ENCODE measurements around the gene REV3L.
"Not testable (repeated sequence)": the region's sequence is repeated elsewhere in the genome, so short reads cannot be mapped to it uniquely, and the experiment has no call there.

REV3L gene

DNA sequence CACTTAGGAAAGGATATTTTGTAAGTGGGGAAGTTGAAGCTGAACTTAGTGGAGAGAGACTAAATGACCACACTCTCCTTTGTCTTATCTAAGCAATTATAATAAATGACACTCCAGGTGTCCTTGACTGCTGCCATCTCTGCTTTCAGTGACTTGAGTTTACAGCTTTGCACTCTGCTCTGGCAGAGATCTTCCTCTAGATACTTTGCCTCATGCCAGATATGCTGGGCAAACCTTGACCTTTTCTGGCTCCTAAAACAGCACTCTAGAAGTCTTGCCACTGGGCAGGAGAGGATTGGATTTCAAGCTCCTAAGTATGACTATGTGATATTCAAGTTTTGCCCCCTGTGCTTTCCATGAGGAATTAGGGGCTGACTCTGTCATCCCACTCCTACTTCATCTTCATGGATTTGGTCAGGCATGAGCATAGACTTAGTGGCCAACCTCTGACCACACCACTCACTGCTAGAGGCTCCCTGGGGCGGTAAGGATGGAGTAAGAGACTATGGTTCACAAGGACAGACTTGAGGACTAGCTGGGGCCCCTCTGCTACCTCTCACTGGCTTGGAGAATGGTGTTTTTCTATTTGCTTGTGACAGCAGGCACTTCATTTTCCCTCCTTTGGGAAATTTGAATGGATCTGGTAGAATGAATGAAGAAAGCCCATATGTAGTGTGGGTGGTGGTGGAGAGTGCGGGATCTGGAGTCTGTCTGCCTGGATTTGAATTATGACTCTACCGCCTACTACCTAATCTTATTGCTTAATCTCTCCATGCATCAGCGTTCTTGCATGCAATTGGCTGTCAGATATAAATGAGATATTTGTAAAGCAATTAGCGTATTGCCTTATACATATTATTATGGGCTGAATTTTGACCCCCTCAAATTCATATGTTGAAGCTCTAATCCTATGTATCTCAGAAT, 191.4 kb downstream of the REV3L start:
- no peak for DNase-seq (ENCODE audit: low read depth)

DNA sequence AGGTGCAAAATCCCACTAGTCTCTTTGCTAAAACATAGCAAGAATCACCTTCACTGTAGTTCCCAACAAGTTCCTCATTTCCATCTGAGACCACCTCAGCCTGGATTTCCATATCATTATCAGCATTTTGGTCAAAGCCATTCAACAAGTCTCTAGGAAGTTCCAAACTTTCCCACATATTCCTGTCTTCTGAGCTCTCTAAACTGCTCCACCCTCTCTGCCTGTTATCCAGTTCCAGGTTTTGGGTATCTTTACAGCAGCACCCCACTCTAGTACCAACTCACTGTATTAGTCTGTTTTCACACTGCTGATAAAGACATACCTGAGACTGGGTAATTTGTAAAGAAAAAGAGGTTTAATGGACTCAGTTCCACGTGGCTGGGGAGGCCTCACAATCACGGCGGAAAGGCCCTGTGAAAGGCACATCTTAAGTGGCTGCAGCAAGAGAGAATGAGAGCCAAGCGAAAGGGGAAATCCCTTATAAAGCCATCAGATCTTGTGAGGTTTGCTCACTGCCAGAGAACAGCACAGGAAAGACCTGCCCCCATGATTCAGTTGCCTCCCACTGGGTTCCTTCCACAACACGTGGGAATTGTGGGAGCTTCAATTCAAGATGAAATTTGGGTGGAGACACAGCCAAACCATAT, 192.2 kb downstream of the REV3L start:
- DNase-seq (ENCODE audit: low read depth) = not testable (repeated sequence)

DNA sequence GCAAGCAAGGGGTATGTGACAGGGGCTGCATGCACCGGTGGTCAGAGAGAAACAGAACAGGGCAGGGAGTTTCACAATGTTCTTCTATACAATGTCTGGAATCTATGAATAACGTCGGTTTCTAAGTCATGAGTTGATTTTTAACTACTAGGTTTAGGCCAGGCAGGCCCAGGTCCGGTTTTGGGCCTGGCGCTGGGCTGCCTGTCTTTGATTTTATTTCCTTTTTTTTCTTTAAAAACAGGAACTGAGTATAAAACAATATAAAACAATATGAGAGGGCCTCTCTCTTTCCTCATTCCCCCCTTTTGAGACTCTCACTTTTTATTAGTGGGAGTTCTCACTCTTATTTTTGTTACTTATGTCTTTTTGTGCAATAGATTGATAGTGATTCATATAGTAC, 198.7 kb downstream of the REV3L start:
- not testable (repeated sequence) for DNase-seq (ENCODE audit: low read depth)

DNA sequence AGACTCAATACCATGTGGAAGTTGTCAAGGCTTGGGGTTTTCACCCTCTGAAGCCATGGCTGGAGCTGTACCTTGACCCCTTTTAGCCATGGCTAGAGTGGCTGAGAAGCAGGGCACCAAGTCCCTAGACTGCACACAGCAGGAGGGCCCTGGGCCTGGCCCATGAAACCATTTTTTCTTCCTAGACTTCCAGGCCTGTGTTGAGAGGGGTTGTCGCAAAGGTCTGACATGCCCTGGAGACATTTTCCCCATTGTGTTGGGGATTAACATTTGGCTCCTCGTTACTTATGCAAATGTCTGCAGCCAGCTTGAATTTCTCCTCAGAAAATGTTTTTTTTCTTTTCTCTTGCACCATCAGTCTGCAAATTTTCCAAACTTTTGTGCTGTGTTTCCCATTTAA, 199.3 kb downstream of the REV3L start:
- DNase-seq (ENCODE audit: low read depth) = no peak

DNA sequence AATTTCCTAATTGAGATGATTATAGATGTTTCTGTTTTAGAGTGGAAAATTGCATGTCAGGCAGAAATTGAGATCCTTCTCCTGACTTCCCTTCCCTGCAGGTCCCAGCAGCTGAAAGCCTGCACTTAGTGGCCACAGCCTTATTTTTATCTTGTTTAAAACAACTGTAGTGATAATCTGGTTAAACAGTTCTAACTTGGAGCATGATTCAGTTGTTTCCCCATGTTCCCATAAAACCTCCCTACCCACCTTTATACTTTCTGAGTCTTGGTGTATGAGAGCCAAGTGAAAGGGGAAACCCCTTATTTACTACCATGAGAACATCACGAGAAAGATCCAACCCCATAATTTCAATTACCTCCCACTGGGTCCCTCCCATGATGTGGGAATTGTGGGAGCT, 200.5 kb downstream of the REV3L start:
- no peak for DNase-seq (ENCODE audit: low read depth)

DNA sequence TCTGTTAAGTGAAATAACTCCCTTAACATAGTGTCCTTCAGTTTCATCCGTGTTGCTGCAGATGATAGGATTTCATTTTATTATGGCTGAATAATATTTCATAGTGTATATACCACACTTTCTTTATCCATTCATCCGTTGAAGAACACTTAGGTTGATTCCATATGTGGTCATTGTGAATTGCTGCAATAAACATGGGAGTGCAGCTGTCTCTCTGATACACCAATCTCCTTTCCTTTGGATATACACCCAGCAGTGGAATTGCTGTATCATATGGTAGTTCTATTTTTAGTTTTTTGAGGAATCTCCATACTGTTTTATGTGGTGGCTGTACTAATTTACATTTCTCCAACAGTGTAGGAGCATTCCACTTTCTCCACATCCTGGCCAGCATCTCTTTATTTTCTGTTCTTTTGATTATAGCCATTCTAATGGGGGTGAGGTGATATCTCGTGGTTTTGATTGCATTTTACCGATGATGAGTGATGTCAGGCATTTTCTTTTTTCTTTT, 202.5 kb downstream of the REV3L start:
- DNase-seq (ENCODE audit: low read depth) = no peak

DNA sequence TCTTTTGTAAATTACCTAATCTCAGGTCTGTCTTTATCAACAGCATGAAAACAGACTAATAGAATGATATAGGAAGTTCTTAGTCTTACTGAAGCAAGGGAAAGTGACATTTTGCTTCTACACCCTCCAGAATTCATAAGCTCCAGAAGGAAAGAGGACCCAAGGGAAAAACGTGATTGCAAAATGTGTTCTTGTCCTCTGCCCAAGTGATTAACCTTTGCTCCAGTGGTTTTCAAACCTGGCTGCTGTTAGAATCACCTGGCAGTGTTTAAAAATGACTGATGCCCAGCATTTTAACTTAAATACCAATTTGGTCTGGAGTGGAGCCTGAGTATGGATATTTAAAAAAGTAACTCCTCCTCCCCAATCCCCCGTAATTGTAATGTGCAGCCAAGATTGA, 204.3 kb downstream of the REV3L start:
- no peak for DNase-seq (ENCODE audit: low read depth)

DNA sequence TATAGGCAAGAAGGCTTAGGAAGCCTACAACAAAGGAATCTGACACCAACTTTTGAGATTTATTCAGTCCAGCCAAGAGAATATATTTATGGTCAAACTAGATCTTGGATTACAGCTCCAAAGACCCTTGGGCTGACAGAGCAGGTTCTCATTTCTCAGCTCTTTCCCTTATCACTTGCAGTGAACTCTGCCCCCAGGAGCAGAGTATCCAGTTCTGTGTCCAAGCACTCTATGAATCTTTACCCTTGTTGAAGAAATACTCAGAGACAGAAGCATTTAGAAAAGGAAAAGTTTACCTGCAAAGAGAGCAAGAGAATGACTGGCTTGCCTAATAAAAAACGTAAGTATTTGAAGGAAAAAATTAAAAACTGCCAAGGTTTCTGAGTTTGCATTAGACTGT, 205.2 kb downstream of the REV3L start:
- DNase-seq (ENCODE audit: low read depth) = no peak

DNA sequence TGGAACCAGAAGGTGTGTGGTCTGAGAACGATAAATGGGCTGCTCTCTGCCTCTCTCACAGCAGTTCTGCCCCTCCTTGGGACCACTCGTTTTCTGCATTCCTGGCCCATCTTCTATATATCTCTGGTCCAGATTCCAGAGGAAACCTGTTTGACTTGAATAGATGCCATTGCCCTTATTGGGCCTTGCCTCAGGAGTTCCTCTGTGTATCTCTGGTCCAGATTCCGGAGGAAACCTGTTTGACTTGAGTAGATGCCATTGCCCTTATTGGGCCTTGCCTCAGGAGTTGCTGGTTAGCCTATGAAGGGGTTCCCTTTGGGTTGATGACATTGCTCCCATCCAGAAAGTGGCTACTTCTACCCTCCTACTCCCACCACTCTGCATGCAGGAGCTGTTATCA, 206.3 kb downstream of the REV3L start:
- no peak for DNase-seq (ENCODE audit: low read depth)

DNA sequence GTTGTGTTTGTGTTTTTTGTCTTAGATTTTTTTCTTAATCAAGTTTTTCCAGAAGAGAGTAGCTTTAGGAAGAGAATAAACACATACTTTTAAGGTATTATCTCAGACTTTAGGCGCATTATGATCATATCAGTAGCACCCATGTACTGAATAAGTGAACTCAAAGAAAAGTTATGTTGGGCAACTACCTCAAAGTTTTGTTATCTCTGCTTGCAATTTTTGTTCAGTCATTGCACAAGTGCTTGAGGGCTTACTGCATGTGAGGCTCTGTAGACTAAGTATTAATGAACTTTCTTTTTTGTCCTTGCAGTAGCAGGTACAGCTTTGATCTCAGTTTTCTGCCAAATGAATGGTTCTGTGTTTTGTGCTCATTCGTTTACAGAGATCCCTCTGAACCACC, 206.7 kb downstream of the REV3L start:
- no peak for DNase-seq (ENCODE audit: low read depth)

DNA sequence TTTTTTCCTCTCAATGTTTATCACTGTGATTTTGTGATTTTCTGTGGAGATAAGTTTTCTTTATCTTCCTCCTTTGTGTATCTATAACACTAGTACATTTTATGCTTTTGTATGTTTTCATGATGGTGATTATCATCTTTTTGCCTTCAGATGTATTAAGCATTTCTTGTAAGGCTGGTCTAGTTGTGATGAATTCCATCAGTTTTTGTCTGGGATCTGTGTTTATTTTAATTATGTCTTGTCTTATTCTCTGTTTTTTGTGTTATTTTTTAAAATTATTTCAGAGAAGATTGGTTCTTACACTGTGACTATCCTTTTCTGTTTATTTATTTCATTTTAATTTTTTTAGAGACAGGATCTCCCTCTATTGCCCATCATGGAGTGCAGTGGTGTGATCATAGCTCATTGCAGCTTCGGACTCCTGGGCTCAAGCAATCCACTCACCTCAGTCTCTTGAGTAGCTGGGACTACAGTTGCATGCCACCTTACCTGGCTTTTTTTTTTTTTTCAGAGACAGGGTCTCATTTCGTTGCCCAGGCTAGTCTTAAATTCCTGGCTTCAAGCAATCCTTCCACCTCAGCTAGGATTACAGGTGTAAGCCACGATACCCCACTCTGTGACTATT, 208.3 kb downstream of the REV3L start:
- DNase-seq (ENCODE audit: low read depth) = no peak

DNA sequence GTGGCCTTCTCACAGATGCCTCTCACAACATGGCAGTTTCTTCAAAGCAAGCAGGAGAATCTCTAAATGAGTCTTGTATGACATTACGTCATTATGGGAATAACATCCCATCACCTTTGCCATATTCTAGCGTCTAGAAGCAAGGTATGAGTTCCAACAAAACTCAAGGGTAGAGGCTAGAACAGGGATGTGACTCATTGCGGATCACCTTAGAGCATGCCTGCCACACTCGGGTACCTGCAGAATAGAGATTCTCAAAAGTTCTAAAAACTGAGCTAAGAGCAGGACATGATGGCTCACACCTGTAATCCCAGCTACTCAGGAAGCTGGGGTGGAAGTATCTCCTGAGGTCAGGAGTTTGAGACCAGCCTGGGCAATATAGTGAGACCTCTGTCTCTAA, 212.9 kb downstream of the REV3L start:
- no peak for DNase-seq (ENCODE audit: low read depth)

DNA sequence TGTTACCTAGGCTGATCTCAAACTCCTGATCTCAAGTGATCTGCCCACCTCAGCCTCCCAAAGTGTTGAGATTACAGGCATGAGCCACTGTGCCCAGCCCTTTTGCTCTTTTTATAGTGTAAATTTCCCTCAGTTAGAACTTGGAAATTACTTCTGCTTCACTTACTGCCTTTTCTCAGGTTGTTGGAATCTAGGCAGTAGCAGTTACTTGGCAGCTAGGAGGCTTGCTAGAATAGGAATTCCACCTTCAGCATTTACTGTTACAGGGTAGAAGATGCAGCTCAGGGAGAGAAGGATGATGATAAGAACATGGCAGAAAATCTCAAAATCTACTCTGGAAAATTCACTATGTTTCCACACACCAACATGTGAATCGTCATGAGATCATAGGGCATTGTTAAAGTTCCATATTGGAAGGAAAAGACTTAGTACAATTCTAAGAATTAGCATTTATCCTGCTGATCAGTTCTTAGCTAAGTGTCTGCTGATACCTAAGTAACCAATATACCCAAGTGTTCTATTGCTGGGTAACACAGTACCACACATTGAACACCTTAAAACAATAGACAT, 213.5 kb downstream of the REV3L start:
- no peak for DNase-seq (ENCODE audit: low read depth)

DNA sequence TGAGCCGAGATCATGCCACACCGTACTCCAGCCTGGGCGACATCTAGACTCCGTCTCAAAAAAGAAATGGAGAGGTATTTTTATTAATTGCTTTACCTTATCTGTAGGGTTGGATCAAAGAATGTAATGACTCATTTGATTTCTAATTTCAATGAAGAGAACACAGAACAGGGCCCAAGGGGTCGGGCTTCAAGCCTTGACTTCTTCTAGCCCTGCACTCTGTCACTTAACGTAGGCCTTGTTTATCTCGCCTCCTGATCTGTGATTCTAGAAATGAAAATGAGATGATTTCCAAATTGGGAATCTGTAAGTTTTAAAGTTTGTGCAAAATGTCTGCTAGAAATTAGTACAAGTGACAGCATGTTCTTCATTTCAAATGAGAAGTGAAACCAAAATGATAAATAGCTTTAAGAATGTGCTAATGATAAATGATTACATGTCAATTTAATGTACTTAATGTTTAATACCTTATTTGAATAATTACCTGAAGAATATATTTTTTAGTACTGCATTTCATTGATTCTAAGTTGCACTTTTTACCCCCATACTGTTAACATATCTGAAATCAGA, 215.2 kb downstream of the REV3L start:
- no peak for DNase-seq (ENCODE audit: low read depth)

DNA sequence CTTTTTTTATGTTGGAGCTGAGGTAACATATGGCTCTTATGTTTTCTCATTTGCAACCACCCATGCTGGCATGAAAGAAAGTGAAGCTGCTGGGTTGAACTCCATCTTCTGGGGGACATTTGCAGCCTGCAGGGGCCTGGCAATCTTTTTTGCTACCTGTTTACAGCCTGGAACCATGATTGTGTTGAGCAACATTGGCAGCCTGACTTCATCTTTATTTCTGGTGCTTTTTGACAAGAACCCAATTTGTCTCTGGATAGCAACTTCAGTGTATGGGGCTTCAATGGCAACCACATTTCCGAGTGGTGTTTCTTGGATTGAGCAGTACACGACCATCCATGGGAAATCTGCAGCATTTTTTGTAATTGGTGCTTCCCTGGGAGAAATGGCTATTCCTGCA, 216.7 kb downstream of the REV3L start:
- DNase-seq (ENCODE audit: low read depth) = no peak

DNA sequence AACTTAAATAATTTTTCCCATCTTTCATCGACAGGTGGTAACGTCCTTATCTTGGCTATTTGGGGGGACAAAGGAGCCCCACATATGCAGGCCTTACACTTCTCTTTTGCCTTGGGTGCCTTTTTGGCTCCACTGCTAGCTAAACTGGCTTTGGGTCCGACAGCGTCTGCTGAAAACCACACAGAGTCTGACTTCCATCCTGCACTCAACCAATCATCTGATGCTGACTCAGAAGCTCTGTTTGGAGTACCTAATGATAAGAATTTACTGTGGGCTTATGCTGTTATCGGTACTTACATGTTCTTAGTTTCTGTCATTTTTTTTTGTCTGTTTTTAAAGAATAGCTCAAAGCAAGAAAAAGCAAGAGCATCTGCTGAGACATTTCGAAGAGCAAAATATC, 217.2 kb downstream of the REV3L start:
- no peak for DNase-seq (ENCODE audit: low read depth)

DNA sequence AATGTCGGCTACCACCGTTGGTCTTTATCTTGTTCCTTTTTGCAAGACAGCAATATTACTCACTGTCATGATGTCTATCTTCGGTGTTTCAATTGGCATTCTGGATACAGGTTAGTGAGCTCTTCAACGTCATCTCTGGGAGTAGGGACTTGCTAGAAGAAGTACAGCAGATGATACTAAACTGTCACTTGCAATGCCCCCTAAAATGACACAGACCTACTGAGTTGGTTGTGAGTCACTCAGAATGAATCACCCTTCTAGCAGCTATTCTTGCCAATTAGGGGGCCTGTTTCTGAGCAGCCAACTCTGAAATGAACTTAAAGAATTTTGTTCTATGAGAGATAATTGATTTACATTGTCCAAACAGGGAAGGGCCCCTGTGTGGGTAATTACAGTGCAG, 219.2 kb downstream of the REV3L start:
- peak; percentile 42 for DNase-seq (ENCODE audit: low read depth)

DNA sequence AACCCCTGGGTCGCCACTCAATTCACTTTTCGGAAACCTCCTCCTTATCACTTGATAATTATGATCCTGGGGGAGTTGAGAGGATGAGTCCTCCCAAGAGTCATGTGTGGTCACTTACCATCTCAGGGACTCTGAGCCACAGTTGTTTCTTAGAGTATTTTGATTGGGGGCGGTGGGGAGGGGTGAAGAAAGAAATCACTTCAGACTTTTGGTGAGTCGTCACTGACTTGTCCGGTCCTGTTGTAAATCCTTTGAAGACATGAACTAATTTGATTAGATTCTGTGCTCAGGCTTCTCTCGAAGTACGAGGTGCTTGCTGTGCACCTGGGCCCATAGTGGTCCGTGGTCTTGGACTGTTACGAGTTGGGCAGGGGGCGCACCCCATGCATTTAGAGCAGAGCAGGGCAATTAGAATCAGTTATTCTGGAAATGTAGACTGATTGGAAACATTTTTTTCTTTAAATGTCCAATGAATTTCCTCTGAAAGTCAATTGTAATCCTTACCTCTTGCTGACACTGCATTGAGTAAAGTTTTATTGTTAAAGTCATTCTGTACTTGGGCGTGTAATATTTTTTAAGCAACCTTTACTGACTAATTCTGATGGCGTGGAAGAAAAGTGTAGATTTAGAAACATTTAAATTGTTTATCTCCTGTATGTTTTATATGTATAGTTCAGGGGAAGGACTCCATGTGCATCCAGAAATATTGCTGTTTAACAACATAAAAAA, 222.3 kb downstream of the REV3L start:
- no peak for DNase-seq (ENCODE audit: low read depth)

DNA sequence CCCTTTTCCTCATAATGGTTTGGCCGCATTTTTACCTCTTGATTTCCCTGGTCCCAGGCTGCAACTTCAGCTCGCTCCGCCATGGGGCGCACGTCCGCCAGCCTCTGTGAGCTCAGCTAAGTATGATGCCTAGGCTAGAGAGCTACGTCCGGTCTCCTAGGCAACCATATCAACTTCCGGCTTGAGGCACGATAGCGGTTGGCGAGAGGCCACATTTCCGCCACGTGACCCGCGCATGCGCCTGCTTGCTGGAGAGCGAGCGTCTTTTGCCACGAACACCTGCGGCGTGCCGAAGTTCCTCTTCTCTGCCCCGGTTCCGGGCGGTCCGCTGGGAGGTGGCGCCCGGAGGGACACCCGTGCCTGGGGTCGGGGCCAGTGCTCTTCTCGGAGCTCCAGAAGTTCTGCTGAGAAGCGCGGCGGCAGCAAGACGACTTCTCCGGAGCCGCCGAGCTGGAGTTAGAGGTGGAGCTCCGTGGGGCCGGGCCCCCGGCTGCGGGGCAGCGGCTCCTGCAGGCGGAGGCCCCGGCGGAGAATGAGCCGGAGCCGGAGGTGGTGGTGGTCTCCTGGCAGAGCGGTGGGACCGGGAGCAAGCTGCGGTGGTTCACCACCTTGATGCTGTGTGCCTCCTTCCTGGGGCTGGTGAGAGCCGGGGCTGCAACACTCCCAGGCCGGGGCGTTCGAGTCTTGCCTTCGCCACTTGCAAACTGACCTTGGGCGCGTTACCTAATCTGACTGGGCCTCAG, 223.8 kb downstream of the REV3L start:
- DNase-seq (ENCODE audit: low read depth) = peak; percentile 99

DNA sequence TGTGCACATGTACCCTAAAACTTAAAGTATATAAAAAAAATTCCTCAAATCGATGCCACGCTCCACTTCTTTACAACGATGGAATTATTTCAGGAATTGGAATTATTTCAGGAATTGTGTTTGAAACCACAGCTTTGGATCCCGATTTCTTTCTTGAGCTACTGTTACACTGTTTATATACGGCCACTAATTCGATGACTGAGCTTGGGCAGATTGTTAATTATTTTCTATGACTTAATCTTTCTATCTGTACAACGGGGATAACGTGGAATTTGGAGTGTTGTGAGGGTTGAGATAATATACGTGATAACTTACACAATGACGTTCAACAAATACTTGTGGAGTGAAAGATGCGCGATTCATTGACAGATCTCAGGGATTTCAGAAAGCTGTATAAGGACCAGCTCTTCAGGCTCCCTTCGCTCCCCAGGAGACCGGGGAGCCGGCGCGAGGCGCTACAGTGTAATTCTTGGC, 224.4 kb downstream of the REV3L start:
- peak; percentile 64 for DNase-seq (ENCODE audit: low read depth)

DNA sequence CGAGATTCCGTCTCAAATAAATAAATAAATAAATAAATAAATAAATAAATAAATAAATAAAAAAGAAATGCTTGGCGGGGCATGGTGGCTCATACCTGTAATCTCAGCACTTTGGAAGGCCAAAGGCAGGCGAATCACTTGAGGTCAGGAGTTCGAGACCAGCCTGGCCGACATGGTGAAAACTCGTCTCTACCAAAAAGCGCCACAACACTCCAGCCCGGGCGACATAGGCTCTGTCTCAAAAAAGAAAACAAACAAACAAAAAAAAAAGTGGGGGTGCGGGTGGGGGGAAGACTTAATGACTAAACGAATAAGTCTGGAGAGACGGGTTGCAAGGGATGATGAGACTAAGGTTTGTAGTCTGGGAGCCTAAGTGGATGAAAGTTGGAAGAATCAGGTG, 225.0 kb downstream of the REV3L start:
- no peak for DNase-seq (ENCODE audit: low read depth)

Measured in HS-27A (cell line).